ENCODE results near the gene RGS9.

RGS9 gene

DNA sequence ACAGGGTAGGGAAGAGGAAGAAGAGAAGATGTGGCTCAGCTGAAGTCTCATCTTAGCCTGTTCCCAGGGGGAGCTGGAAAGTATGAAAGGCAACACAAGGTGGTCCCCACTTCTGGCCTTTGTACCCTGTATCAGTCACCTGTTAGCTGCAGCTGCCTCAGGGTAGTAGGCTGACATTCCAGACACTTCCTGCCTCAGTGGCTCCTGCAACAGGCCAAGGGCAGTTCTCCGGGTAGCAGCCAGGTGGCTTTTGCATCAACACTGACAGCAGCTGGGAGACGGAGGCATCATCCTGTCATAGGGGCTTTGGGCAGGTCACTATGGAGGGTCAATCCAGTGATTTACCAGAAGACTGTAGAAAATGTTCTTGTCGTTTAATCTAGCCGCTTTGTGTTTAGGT, 124.0 kb downstream of the RGS9 start:
- DNase-seq (ENCODE audit: low read depth), result no peak

DNA sequence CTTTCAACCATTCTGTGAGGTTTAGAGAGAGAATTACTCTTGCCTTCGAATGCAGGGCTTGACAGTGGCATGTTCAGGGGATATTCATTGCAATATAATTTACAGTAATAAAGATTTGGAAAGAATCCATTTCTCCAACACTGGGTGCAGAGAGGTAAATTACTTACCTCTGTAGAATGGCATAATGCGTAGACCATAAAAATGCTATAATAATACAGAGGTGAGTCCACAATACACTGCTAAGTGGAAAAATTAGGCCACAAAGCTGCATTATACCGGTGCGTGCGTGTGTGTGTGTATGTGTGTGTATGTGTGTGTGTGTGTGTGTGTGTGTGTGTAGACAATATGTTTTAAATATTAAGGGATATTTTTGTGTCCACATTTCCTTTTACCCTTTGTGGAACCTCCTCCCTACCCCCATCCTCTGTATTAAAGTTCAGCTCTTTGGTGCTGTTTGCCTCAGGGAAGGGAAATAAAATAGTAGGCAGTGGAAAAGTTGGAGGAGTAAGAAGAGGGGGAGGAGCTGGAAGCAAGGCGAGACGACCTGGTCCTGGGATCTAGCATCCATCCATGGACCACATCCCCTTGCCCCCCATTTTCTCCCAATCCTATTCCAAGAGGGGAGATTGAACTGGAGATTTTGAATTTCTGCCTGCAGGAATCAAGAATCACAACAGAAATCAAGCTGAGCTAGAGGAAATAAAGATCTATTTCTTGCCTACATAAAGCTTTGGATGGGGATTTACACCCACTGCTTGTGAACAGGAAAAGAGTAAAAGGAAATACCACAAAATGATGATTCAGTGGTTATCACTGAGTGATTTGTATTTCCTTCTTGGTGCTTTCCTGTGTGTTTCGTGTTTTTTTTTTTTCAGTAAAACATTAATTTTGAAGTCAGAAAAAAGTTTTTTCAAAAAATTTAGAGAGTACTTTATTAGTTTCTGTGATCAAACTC, 124.8 kb downstream of the RGS9 start:
- DNase-seq (ENCODE audit: low read depth), result no peak

GRCh38 chr17:65265276-65265675, 128.1 kb downstream of the RGS9 start:
- no peak for DNase-seq (ENCODE audit: low read depth)

DNA sequence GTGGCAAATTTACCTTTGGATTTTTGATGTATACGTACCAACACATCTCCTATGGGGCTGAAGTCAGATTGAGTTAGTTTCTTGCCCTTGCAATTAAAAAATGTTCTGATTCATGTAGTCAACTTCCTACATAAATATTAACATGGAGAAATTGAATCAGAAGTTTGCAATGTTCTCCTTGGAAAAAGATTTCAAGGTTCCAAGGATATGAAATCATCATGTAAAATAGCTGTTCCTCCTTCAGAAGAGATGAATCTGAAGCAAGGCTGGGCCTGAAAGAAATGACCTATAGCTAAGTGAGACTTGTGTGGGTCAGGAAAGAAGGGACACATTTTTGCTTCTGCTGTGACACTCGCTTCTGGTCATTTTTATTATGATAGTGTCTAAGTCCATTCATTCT, 131.7 kb downstream of the RGS9 start:
- DNase-seq (ENCODE audit: low read depth), result no peak

DNA sequence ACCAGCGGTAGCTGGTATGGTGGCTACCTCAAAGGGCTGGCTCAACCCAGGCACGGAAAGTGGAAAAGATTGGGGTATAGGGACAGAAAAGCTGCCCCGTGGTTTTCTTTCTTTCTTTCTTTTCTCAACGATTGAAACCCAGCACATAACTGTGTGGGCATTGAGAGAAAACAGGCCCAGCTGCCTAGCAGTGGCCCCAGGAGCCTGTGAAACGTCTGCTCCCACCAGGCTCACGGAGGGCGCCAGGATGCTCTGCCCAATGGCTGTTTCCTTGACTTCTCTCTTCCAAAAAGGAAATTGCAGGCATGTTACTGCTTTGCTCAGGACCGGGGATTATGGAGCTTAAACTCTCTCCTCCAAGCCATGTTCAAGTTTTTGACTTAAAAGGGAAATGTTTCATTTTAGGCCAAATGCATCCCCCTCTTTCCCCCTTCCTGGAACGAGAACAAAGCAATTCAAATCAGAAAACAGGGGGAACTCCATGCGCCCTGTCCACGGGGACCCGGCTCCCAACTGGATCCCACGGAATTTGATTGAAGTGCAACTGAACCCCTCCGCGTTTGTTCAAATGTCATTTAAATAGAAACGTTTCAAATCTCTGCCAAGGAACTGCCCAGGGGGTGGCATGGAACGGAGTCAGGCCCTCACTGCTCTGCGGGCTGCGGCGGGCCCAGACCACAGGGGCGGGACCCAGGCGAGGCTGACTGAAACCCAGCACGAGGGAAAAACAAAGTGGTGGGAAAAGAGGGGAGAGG, 133.5 kb downstream of the RGS9 start:
- DNase-seq (ENCODE audit: low read depth), result no peak

DNA sequence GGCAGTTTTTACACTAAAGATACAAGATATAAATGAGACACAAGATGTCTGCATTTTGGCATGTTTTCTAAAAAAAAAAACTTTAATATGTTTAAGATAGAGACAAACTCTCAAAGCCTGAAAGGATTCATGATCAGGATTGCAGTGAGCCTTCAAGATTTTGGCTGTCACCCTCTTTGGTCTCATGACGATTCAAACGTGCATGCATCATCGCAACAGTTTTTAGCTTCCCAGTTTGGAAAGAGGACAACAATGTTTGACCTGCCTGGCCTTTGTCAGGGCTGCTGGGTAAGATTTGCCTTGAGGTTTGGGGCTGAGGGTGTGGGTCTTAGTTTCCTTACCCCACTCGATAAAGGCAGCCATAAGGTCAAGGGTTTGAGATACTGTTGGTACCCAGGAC, 134.1 kb downstream of the RGS9 start:
- DNase-seq (ENCODE audit: low read depth), result no peak
